GM12872 (cell line): ENCODE data around the gene GYS1.

Experiments
- TF ChIP-seq, protein P1 (sequence below): IDR thresholded peaks from 3 replicates; pipeline ENCODE4 v1.5.1; 2011; ENCODE audit warnings: low read depth, mild to moderate bottlenecking, low read length, moderate library complexity; ENCODE audit not compliant: insufficient read depth

Gene GYS1

DNA sequence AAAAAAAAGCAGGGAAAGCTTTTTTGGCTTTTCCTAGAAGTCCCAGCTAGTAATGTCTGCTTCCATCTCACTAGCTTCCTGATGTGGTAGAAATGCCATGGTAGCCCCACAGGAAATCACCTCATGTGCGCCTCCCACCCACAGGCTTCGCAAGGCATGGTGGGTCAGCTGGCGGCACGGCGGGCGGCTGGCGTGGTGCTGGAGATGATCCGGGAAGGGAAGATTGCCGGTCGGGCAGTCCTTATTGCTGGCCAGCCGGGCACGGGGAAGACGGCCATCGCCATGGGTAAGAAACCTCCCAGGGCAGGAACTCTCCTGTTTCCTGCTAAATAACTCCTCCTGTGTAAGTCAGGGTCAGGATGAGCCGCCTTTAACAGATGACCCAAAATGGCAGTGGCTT is 11.0 kb upstream of the GYS1 start:
- TF ChIP-seq, protein P1, sequence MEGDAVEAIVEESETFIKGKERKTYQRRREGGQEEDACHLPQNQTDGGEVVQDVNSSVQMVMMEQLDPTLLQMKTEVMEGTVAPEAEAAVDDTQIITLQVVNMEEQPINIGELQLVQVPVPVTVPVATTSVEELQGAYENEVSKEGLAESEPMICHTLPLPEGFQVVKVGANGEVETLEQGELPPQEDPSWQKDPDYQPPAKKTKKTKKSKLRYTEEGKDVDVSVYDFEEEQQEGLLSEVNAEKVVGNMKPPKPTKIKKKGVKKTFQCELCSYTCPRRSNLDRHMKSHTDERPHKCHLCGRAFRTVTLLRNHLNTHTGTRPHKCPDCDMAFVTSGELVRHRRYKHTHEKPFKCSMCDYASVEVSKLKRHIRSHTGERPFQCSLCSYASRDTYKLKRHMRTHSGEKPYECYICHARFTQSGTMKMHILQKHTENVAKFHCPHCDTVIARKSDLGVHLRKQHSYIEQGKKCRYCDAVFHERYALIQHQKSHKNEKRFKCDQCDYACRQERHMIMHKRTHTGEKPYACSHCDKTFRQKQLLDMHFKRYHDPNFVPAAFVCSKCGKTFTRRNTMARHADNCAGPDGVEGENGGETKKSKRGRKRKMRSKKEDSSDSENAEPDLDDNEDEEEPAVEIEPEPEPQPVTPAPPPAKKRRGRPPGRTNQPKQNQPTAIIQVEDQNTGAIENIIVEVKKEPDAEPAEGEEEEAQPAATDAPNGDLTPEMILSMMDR, result no peak

- TF ChIP-seq, protein P1, result peak; percentile 80
Observed at GRCh38 chr19:48999481-49000325, 6.6 kb upstream of the GYS1 start.

DNA sequence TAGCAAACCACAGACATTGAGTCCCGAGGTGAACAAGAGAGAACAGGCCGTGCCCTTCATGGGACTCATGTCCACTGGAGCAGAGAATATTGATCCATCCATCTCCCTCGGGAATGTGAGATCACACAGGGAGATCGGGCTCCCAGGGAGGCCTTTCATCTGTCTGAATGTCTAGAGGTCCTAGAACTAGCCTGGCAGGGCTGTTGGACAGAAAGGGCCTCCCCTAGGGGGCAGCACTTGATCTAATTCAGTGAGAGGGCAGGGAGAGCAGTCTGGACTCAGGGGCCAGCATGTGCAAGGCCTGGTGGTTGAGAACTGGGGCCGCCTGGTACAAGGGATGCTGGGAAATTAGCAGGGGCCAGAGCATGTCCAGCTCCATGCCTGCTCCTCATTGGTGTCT is 4.9 kb upstream of the GYS1 start:
- TF ChIP-seq, protein P1, result peak; percentile 69

DNA sequence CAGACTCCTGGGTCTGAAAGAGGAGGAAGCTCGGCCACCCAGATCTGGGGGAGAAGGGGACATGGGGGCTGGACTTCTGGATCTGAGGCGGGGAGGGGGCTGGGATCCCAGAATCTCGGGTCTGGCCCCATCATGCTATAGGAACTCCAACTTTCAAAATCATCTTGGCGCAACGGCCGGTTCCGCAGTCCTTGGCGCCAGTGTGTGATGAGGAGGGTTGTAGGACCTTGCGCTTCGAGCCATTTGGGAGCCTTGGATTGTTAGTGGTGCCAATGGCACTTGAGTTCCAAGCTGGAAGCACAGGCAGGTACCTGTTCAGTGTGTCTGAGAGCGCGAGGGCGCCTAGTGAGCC is 902 bp upstream of the GYS1 start:
- TF ChIP-seq, protein P1, result no peak

- TF ChIP-seq, protein P1, result no peak
Observed at GRCh38 chr19:48992581-48993174, 431 bp downstream of the GYS1 start.

- TF ChIP-seq, protein P1, result no peak
Observed at GRCh38 chr19:48991873-48992580, 1.1 kb downstream of the GYS1 start.

DNA sequence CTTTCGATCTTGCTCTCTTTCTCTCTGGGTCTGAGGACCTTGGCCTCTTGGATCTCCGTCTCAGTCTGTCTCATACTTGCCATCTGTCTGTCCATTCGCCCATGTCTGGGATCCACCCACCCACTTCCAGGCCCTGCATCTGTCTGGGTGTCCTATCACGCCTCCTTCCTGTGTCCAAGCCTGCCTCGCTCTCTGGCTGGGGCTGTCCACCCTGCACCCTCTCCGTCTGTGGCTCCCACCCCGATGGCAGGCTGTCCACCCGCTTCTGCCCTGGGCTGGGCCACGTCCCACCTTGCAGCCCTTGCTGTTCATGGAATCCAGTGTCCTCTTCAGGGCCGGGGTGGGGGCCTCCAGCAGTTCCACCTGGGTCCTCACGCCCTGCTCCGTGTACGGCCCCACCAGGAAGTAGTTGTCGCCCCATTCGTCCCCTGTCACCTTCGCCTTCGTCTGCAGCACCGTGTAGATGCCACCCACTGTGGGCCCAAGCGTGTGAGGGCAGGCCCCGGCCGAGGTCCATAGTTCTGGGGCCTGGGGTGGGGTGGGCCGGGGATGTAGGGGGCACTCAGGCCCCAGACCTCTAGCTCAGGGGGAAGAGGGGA is 2.0 kb downstream of the GYS1 start:
- TF ChIP-seq, protein P1, result no peak
